NCI-H1105 (cell line): ENCODE data around the gene NTMT2.
"Not testable (repeated sequence)": the region's sequence is repeated elsewhere in the genome, so short reads cannot be mapped to it uniquely, and the experiment has no call there.

Experiments used
- DNase-seq: peaks from one replicate; lab custom pipeline; 2025; lab: John Stamatoyannopoulos, UW

The NTMT2 gene

DNA sequence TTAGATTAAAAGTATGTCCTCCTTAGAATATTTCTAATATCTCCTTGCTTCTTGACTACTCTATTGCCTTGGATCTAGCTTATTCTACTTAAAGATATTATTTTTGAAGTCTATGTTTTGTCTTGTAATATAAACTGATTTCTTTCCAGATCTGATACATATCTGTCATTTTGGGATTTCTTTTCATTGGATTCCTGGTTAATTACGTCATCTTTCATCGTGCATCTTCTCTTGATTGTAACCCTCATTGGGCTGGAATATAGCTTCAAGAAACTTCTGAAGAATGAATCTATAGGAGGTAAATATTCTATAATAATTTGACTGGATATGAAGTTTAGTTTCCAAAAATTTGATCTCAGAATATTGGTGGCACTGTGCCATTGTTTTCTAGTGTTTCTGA lies 12.1 kb downstream of the NTMT2 start:
- no peak for DNase-seq

DNA sequence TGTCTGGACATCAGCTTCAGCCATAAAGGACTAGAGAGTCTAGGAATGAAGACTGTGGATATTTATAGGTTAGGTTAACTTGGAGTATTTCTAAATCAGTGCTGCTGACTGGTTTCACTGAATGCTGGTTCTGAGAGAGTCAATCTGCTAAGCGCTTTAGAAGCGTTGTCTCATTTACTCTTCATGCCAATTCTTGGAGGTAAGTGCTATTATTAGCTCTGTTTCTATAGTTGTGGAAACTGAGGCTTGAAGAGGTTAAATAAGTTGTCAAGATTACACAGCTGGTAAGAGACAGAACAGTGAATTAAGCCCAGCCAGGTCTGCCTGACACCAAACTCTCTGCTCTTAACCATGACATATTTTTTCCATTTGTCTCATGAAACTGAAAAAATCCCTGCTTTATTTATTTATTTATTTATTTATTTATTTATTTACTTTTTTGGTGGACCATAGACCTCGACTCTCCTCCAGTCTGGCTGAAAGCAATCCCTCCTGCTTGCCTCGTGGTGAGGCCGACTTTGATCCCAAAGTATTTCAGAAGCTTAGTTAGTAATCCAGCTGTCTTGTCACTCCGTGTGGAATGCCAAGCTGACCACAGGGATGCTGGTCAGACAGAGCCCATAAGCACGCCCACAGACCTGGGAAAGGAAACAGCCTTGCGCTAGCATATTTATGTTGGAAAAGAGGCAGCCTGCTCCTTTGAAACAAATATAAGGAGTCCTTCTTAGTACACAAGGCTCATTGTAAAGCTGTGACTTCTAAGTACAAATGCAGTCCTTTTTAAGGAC lies 16.9 kb downstream of the NTMT2 start:
- no peak for DNase-seq

DNA sequence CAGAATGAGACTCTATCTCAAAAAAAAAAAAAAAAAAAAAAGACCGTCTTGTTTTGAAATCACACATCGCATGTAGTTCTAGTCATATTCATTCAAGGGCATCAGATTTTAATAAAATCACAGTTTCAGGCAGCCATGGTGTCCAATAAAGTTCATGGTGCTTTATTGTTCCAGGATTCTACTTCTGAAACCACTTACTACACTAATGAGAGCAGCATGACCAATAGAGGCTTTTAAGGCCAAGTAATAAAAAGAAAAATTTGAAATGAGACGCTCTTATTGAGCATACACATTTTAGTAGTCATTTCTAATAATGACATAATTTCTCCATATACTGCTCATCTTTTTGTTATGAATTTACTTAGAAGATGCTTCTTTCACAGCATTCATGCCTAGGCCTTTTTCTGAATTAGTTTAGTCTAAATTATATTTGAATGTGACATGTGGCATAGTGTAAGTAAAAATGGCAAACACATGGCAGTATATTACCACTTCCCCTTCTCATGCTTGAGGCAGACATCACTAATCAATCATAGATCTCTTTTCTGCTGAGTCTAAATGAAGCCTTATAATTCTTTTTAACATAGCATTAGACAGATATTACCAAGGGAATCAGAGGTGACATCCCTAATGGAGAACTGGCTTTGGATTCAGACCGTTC lies 18.5 kb downstream of the NTMT2 start:
- no peak for DNase-seq

DNA sequence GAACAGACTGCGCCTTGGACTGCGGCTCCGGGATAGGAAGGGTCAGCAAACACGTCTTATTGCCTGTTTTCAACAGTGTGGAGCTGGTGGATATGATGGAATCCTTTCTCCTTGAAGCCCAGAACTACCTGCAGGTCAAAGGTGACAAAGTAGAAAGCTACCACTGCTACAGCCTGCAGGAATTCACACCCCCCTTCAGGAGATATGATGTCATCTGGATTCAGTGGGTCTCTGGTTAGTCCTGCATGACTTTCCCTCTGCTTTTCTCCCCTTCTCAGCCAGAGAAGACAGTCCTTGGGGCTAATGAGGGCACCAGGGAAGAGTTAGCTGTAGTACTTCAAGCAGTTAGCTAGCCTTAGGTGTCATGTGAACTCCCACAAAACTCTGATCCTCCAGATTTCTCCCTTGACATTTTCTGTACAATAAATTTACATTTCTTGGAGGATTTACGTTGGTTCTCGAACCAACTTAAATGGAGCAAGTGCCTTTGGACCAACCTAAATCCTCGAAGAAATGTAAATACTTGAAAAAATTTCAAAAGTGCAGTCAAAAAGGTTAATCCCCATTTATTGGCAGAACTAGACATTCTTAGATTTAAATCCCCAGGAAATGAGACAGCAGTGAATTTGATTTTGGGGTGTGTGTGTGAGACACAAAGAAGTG lies 20.9 kb downstream of the NTMT2 start:
- DNase-seq: no peak

DNA sequence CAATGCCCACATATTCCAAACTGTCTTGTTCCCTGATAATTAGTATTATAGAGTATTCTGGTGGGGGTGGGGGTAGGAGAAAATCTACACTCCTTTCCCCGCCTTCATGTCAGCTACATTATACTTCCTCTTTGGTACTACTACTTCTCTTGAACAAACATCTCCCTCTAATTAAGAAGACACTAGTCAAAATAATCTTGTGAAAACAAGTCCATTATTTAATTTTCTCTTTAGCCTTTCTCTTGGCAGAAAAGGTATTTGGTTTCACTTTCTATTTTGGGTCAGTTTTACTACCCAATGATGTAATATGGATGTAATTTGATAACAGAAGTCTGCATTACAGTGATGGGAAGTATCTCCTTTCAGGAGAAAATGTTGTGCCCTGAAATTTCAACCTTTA lies 22.5 kb downstream of the NTMT2 start:
- peak; percentile 50 for DNase-seq

DNA sequence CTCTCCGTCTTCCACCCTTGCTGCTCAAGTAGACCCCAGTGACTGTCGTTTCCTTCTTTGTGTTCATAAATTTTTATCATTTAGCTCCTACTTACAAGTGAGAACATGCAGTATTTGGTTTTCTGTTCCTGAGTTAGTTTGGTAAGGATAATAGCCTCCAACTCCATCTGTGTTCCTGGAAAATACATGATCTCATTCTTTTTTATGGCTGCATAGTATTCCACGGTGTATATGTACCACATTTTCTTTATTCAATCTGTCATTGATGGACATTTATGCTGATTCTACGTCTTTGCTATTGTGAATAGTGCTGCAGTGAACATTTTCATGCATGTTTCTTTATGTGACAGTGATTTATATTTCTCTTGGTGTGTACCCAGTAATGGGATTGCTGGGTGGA lies 24.8 kb downstream of the NTMT2 start:
- not testable (repeated sequence) for DNase-seq

DNA sequence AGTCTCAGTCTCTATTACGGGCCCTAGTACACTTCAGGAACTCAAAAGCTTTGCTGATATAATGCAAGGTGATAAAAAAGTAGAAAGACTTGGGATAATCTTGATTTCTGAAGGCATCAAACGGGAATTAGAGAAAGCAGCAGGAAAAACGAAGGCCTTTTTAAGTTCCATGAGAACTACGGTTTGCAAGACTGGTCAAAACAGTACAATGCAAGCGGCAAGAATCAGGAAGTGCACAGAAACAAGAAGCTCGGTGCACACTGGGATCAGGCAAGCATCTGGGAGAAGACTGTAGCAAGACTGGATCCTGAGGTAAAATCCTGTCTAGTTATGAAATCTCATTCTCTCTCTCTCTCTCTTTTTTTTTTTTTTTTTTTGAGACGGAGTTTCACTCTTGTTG lies 28.6 kb downstream of the NTMT2 start:
- no peak for DNase-seq

DNA sequence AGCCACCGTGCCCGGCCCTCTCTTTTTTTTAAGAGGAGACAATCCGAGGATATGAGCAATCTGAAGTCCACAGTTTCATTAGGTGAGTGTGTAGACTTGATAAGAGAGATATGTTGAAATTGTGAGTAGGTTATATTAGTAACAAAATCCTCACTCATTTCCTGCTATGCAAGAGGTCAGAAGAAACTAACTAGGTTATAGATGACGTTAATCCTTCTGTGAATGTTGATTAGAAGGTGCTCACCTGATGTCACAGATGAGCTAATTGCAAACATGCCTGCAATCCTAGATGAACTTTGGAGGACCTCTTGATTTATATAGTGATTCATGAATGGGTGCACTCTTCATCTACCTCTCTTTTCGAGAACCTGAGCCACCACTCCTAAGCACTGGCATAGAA lies 29.3 kb downstream of the NTMT2 start:
- DNase-seq: no peak

DNA sequence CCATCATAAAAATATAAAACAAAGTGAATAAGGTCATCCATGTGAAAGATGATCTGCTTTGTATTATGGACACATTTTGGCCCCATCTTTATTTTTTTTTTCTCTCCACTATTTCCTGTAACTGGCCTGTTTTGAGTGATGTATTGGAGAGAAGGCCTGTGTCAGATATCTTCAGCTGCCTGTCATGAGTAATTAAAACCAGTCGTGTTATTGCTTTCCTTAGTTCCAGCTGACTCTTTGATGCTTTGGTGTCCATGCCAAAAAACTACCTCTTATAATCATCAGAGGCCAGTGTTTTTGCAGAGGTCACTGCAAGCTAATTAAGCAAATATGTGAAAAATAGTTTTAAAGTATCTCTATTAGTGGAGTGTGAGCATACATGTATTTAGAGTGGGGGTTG lies 29.7 kb downstream of the NTMT2 start:
- DNase-seq: no peak

DNA sequence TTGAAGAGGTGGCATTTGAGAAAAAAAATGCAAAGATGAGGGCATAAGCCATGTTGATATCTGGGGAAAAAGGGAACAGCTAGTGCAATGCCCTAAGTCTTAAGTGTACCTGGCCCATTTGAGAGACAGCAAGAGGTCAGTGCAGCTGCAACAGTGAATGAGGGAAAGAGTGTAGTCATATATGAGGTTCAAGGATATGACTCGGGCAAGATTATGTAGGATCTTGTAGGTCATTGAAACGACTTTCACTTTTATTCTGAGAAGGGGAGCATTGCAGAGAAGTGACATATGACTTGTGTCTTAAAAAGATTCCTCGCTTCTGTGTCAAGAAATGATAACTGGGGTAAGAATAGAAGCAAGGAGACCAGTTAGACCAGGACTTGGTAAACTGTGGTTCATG lies 31.0 kb downstream of the NTMT2 start:
- no peak for DNase-seq

DNA sequence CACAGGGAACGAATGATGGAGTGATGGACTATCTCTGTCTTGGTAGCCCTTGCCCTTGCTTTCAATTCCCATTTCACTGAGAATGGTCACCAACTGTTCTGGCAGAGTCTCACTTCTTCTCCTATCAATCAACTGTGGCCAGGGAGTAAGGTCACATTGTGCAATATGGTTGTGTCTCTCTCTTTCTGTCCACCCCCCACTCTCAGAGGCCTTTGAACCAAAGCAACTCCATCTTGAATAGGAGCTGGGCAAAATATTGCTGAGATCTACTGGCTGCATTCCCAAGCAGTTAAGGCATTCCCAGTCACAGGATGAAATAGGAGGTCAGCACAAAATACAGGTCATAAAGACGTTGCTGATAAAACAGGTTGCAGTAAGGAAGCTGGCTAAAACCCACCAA lies 36.7 kb downstream of the NTMT2 start:
- DNase-seq: no peak

DNA sequence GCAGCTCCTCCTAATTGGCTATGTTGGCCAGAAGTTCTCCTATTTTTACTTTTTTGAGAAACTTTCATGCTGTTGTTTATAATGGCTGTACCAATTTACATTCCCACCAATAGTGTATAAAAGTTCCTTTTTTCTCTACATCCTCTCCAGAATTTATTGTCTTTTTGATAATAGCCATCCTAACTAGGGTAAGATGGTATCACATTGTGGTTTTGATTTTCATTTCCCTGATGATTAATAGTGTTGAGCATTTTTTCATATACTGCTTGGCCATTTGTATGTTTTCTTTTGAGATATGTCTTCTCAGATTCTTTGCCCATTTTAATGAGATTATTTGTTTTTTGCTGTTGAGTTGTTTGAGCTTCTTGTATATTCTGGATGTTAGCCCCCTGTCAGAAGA lies 46.8 kb downstream of the NTMT2 start:
- no peak for DNase-seq

DNA sequence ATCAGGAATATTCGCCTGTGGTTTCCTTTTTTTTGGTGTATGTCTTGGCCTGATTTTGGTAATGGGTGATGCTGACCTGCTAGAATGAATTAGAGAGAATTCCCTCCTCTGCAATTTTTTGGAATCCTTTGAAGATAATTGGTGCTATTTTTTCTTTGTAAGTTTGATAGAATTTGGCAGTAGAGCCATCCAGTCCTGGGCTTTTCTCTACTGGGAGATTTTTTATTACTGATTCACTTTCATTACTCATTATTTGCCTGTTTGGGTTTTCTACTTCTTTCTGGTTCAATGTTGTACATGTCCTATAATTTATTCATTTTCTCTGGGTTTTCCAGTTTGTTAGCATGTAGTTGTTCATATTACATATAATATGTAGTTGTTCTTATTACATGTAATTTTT lies 48.7 kb downstream of the NTMT2 start:
- no peak for DNase-seq

DNA sequence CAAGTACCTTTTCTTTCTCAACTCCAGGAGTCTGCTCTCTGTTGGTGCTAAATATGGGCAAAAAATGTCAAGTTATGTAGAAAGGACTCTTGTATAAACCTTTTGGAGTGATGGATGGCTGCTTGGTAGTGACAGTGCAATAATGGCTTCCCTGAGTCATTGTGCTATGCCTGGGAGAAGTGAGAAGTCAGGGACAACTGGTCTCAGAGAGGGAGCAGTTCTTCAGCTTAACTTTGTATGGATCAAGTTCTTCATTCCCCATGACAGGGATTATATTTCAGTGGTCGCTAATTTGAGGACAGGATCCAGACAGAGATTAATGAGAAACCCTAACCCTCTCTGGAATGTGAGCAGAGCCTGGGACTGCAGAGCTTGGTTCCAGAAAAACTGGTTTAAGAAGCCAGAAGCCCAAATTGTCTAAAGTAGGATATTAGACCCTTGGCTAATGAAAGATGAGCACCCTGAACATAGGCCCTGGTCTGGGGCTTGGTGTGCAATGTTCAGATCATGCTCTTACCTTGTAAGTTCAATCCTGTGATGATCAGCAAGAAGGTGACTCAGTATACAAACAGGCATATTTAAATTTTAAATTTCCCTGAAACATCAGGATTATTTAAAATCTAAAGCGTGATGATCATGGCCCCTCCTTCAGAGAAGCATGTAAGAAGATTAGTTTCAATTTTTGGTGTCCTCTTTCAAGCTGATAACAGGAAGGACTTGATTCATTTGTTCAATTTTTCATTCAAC lies 50.9 kb downstream of the NTMT2 start:
- no peak for DNase-seq

DNA sequence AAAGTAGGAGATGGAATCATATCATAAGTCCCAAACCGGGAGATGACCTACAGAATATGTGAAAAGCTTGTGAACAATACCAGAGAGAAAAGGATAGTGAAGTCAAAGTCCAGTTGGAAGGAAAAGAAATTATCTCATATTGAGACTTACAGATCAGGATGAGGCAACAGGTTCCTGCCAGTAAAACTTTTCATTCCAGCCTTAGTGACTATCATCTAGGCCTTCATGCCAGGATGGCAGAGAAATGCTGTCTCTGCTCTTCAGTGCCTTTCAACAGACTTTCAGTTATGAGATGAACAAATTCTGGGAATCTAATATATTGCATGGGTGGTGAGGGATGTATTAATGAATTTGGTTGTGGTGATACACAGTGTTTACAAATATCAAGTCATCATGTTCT lies 52.3 kb downstream of the NTMT2 start:
- DNase-seq: no peak

DNA sequence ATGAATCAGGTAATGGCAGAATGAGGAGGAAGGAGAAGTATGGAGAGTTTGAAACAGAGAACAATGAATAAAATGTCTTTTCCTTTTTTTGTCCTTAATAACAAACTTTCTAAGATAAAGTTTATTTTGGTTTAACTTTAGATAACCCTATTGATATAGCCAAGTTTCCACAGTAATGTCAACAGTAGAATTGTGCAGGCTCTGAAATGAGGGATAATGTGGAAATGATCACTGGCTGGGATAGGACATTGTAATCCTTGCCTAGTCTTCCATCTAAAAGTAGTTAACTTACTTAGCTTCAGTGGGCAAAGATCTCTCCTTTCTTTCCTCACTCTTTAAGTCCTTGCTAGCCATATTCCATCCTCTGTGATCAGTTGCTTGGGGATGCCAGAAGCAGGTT lies 52.8 kb downstream of the NTMT2 start:
- no peak for DNase-seq

DNA sequence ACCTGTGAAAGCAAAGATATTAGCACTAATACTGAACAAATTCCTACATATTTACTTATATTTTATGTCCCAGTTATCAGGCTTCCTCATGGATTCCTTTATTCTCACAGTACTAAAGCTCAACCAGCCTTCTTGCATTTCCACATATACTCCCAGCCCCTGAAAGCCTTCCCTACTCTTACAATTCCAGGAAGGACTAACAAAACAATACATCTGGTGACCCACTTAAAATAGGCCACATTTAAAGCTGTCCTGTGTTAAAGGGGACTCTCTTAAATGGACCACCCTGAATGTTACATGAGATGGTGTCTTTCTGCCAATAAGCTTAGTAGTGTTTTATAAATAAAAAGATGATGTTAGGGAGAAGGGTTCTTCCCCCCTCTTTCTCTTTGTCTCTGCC lies 54.4 kb downstream of the NTMT2 start:
- DNase-seq: no peak

DNA sequence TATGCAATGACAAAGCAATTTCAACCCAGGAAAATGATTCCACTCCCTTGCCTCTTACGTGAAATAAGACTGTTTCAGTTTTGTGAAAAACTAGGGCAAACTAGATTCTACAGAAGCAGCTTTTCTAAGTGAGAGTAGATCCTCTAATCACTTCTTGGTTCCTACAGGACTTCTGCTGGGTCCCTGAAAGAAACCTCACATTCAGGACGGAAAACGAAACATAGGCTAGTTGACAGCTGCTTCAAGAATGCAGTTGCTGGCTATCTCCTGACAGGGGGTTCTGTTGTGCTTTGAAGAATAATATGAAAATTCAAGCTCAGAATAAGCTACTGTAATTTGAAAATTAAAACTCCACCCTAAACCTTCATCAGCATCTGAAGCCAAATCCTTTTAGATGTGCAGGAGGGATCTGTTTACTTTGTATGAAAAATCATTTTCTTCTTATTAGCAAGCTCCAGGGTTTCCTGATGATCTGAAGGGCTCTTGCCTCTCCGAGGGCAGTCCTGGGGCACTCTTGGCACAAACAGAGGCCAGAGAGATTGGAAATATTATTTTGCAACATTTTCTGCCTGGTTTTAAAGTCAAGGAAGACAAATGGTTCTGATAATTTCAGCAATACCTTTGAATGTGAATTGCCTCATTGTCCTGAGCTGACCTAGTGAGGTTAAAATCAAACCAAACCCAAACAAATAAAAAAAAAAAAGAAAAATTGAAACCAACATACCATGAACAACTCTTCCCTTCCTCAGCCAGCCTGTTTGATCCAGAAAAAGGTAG lies 55.0 kb downstream of the NTMT2 start:
- no peak for DNase-seq

DNA sequence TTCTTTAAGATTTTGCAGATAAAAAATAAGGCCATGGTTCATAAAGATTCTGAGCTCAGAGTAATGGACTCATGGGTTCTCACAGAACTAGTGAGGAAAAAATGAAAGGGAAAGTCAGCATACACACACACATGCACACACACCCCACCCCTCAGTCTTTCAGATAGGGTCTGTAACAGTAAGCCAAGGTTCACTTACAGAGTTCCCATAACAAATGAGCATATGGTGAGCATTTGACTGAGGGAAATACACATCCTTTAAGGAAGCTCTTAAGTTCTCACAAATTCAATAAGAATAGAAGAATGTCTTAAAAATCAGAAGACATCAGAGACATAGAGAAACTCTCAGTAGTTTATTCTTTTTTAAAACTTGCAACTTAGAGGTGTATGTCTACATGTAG lies 57.9 kb downstream of the NTMT2 start:
- no peak for DNase-seq

DNA sequence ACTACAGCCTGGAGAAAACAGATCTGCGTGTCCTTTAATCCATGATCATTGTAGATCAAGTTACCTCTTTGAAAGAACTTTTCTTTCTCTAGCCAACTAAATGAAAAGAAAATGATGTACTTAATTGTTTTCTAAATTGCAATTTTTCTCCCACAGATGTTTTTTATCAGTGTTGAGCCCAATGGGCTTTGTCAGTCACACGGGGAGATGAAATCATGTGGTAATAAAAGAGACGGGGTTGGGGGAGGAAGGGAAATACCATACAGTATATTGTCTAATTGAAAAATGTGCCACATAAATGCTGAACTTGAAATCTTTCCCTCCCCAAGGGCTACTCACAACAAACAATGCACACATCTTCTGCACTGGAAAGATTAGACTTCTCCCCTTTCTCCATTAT lies 58.4 kb downstream of the NTMT2 start:
- no peak for DNase-seq

DNA sequence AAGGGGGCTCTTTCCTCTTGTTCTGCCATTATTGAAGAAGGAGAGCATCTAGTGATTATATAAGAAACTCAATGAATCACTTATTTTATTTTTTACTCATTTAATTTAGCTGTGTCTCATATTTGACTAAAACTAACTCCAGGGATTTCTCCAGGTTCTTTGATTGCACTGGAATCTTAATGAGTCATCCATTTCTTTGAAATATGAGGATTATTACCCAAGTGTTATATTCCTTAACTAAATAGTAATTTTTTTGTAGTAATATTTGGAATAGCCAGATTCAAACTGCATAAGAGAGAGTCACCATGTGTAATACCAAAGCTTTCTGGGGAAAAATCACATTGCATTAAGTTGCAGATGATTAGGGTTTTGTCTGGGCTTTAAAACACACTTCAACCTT lies 59.5 kb downstream of the NTMT2 start:
- DNase-seq: no peak

DNA sequence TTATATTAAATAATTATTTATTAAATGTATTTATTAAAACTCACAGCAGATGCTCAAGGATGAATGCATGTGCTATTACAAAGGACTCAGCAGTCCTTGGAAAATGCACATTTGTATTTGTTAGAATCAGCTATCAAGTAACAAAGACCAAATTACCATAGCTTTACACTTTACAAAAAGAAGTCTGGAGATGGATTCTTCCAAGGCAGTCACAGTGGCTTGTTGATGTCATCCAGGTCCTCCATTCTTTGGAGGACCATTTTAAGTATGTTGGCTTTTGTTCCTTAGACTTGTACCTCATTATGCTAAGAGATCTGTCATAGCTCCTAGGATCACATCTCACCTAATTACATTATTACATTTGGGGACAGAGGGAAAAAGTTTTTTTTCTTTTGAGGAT lies 63.4 kb downstream of the NTMT2 start:
- DNase-seq: no peak
